Activated CD8-positive, alpha-beta T cell treated with anti-CD3 and anti-CD28 coated beads, Interleukin-2, amount 10 ng/mL, durations not matched to agents 7 days and 5 days (primary cell): ENCODE data around the gene SERINC3. TPM values are rescaled to one million over a fixed set of nuclear protein-coding genes. Genes with fewer than 3 reads are reported as not detected.
A peak's percentile ranks its signal among the peaks of the same experiment; 100 is the strongest.
"Not testable (repeated sequence)": the region's sequence is repeated elsewhere in the genome, so short reads cannot be mapped to it uniquely, and the experiment has no call there.

Experiments used
- ATAC-seq: fragments of 150-1000 bp; cut with Tn5 transposase; one replicate; pipeline ENCODE4 v1.10.0; 2021; ENCODE audit warnings: moderate library complexity
- CTCF ChIA-PET: fragments of 350-600 bp; sonication (Branson Sonifier 250); formaldehyde crosslinking; loops from one replicate; lab custom pipeline; 2021; ENCODE audit warnings: antibody characterized with exemption; lab: Charles Lee
- POLR2A ChIA-PET: fragments of 350-600 bp; sonication (Branson Sonifier 250); formaldehyde crosslinking; loops from one replicate; lab custom pipeline; 2021; ENCODE audit warnings: antibody characterized with exemption; lab: Charles Lee
- DNase-seq: peaks from one replicate; pipeline ENCODE4 v3.0.0-alpha.2; 2020
- H3K27ac Mint-ChIP-seq: one replicate; pipeline ENCODE4 v1.8.0; 2021; ENCODE audit warnings: mild to moderate bottlenecking, mixed read lengths
- H3K27me3 Mint-ChIP-seq: one replicate; pipeline ENCODE4 v1.8.0; 2021; ENCODE audit warnings: low read depth, mixed read lengths
- H3K36me3 Mint-ChIP-seq: one replicate; pipeline ENCODE4 v1.8.0; 2021; ENCODE audit warnings: low read depth, mixed read lengths
- H3K4me1 Mint-ChIP-seq: one replicate; pipeline ENCODE4 v1.8.0; 2021; ENCODE audit warnings: low read depth, mixed read lengths
- H3K4me3 Mint-ChIP-seq: one replicate; pipeline ENCODE4 v1.8.0; 2021; ENCODE audit warnings: mild to moderate bottlenecking, mixed read lengths
- H3K9me3 Mint-ChIP-seq: one replicate; pipeline ENCODE4 v1.8.0; 2022; ENCODE audit warnings: mixed read lengths; ENCODE audit not compliant: insufficient read depth
- total RNA-seq, 2 experiments: library from RNA; stranded (reverse); gene quantifications; one replicate each; pipeline ENCODE4 v1.2.3, GENCODE V29; 2021

Gene SERINC3
- 10 to 100 TPM; 56.3 to 57.8 TPM for total RNA-seq

GRCh38 chr20:44521484-44522481 is at the start of gene SERINC3:
TSS of gene SERINC3 (minus strand) at chr20:44522070. CDS start at chr20:44521951, 119 bp downstream.
- peaks cover 8% of the 10 kb centered on the region for H3K36me3 Mint-ChIP-seq
- H3K9me3 Mint-ChIP-seq, result no peaks in the 10 kb centered on the region
- peak within 1 kb of the TSS; percentile 89 for H3K27ac Mint-ChIP-seq
- ATAC-seq (peak; percentile 99), DNase-seq (peak; percentile 97)
- no peaks in the 10 kb centered on the region for H3K27me3 Mint-ChIP-seq
- POLR2A ChIA-PET, result interaction anchor here (0.8 to 1.4 kb wide), 8 partner anchors 12 to 364 kb away, joined by 3 to 6 read pairs (median 4); partner anchors contain the start of gene YWHAB
- peaks cover 38% of the 10 kb centered on the region for H3K4me1 Mint-ChIP-seq
- peak within 1 kb of the TSS; percentile 80 for H3K4me3 Mint-ChIP-seq
- CTCF ChIA-PET, result interaction anchor here (0.9 to 2.0 kb wide), 15 partner anchors 14 to 304 kb away, joined by 3 to 9 read pairs (median 4); no protein-coding TSS in a partner anchor

- ATAC-seq, result peak; percentile 49
- peaks cover 15% of the 10 kb centered on the region for H3K4me1 Mint-ChIP-seq
- ChIA-PET POLR2A (interaction anchor here (0.6 to 0.7 kb wide), 2 partner anchors 249 to 340 kb away, joined by 3 to 4 read pairs; no protein-coding TSS in a partner anchor), CTCF (interaction anchor here (1.0 to 1.4 kb wide), 3 partner anchors 26 to 39 kb away, joined by 3 to 4 read pairs (median 3); no protein-coding TSS in a partner anchor)
- no peak overlapping the region for H3K4me3 Mint-ChIP-seq
- no peaks in the 10 kb centered on the region for H3K36me3 Mint-ChIP-seq
- no peak for DNase-seq
- no peaks in the 10 kb centered on the region for H3K9me3 Mint-ChIP-seq
- peak overlapping the region; percentile 45 for H3K27ac Mint-ChIP-seq
- no peaks in the 10 kb centered on the region for H3K27me3 Mint-ChIP-seq
Measured at GRCh38 chr20:44571362-44571988, 49.6 kb upstream of the SERINC3 start.

DNA sequence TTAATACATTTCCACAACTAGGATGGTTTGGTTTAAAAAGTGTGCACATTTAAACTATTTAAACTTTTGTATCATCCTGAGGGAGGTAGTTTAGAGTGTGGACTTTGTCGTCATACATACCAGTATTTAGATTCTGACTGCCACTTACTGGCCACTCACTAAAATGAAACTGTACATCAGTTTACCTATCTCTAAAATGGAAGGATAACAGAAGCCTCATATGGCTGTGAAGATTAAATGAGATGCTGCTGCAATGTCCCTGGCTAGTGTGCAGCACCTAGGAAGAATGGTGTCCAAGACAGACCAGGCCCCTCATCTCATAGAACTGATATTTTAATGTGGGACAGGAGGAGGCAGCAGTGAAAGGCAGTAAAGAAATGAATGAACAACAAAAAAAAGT is 48.5 kb upstream of the SERINC3 start:
- Mint-ChIP-seq H3K27ac (no peak overlapping the region), H3K36me3 (no peaks in the 10 kb centered on the region), H3K27me3 (no peaks in the 10 kb centered on the region), H3K9me3 (no peaks in the 10 kb centered on the region), H3K4me3 (no peak overlapping the region), H3K4me1 (peaks cover 10% of the 10 kb centered on the region)
- ATAC-seq (no peak), DNase-seq (no peak)
- ChIA-PET CTCF (interaction anchor here (0.6 to 1.4 kb wide), 2 partner anchors 27 to 32 kb away, joined by 3 to 4 read pairs; no protein-coding TSS in a partner anchor), POLR2A (no interaction called here)

GRCh38 chr20:44566811-44567210 is 44.9 kb upstream of the SERINC3 start:
- ChIA-PET POLR2A (no interaction called here), CTCF (interaction anchor here (1.1 to 1.3 kb wide), 2 partner anchors 13 to 44 kb away, joined by 3 to 5 read pairs; no protein-coding TSS in a partner anchor)

GRCh38 chr20:44566018-44566417 is 44.1 kb upstream of the SERINC3 start:
- no peak for DNase-seq
- Mint-ChIP-seq H3K4me3 (no peak overlapping the region), H3K27me3 (peaks cover 8% of the 10 kb centered on the region), H3K4me1 (peaks cover 3% of the 10 kb centered on the region), H3K9me3 (no peaks in the 10 kb centered on the region), H3K36me3 (no peaks in the 10 kb centered on the region), H3K27ac (no peak overlapping the region)
- ChIA-PET POLR2A (interaction anchor here (0.7 kb wide), 1 partner anchor 1211 kb away, joined by 3 read pairs; no protein-coding TSS in a partner anchor), CTCF (interaction anchor here (1.3 kb wide), 1 partner anchor 44 kb away, joined by 5 read pairs; no protein-coding TSS in a partner anchor)
- no peak for ATAC-seq

More at GRCh38 chr20:44566811-44567210, 44.9 kb upstream of the SERINC3 start:
- DNase-seq (no peak), ATAC-seq (no peak)
- Mint-ChIP-seq H3K4me3 (no peak overlapping the region), H3K27ac (no peak overlapping the region), H3K36me3 (no peaks in the 10 kb centered on the region), H3K4me1 (peaks cover 10% of the 10 kb centered on the region), H3K27me3 (peaks cover 8% of the 10 kb centered on the region), H3K9me3 (no peaks in the 10 kb centered on the region)

GRCh38 chr20:44561876-44562275 is 40.0 kb upstream of the SERINC3 start:
- CTCF ChIA-PET, result interaction anchor here (0.9 kb wide), 1 partner anchor 33 kb away, joined by 3 read pairs; no protein-coding TSS in a partner anchor
- no peak overlapping the region for H3K4me3 Mint-ChIP-seq
- H3K27ac Mint-ChIP-seq, result no peak overlapping the region
- H3K9me3 Mint-ChIP-seq, result no peaks in the 10 kb centered on the region
- H3K27me3 Mint-ChIP-seq, result peaks cover 13% of the 10 kb centered on the region
- DNase-seq (no peak), ATAC-seq (no peak)
- POLR2A ChIA-PET, result no interaction called here
- no peaks in the 10 kb centered on the region for H3K4me1 Mint-ChIP-seq
- no peaks in the 10 kb centered on the region for H3K36me3 Mint-ChIP-seq

DNA sequence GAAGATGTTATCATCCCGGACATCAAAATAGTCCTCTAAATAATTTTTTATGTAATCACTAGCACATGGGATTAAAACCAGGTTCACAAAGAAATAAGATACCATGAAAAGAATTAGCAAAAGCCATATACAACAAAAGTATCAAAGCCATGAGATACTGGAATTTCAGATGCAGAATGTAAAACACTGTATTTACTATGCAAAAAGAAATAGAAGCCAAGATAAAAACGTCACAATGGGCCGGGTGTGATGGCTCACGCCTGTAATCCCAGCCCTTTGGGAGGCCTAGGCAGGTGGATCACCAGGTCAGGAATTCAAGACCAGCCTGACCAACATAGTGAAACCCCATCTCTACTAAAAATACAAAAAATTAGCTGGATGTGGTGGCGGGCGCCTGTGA is 38.9 kb upstream of the SERINC3 start:
- peaks cover 13% of the 10 kb centered on the region for H3K27me3 Mint-ChIP-seq
- H3K4me1 Mint-ChIP-seq, ATAC-seq, H3K9me3 Mint-ChIP-seq, H3K4me3 Mint-ChIP-seq, H3K27ac Mint-ChIP-seq, POLR2A ChIA-PET, DNase-seq, H3K36me3 Mint-ChIP-seq: not testable (repeated sequence)
- CTCF ChIA-PET, result interaction anchor here (1.2 kb wide), 1 partner anchor 38 kb away, joined by 4 read pairs; no protein-coding TSS in a partner anchor

DNA sequence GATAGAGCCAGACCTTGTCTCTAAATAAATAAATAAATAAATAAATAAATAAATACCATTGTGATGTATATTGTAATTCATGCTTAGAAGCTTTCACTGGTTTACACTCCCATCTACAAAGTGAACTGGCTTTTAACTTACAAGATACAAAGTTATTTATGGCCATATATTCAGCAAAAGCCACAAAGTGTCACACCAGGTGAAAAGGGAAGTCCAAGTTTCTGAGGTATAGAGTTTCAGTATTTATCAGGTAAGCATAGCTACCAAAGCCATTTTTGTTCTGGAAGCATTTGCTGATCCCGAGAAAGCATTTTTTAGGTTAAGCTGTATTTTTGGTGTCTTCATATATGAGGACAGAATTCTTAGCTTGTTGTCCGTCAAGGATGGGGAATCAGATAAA is 38.4 kb upstream of the SERINC3 start:
- no peaks in the 10 kb centered on the region for H3K4me1 Mint-ChIP-seq
- H3K4me3 Mint-ChIP-seq, result no peak overlapping the region
- H3K9me3 Mint-ChIP-seq, result no peaks in the 10 kb centered on the region
- ChIA-PET POLR2A (no interaction called here), CTCF (interaction anchor here (1.2 kb wide), 1 partner anchor 38 kb away, joined by 4 read pairs; no protein-coding TSS in a partner anchor)
- DNase-seq, result no peak
- ATAC-seq, result no peak
- peaks cover 13% of the 10 kb centered on the region for H3K27me3 Mint-ChIP-seq
- H3K27ac Mint-ChIP-seq, result no peak overlapping the region
- no peaks in the 10 kb centered on the region for H3K36me3 Mint-ChIP-seq

- H3K9me3 Mint-ChIP-seq, result no peaks in the 10 kb centered on the region
- no peaks in the 10 kb centered on the region for H3K4me1 Mint-ChIP-seq
- H3K27ac Mint-ChIP-seq, result no peak overlapping the region
- ATAC-seq (no peak), DNase-seq (no peak)
- H3K27me3 Mint-ChIP-seq, result peaks cover 11% of the 10 kb centered on the region
- H3K36me3 Mint-ChIP-seq, result no peaks in the 10 kb centered on the region
- POLR2A ChIA-PET, result no interaction called here
- H3K4me3 Mint-ChIP-seq, result no peak overlapping the region
- CTCF ChIA-PET, result no interaction called here
Measured at GRCh38 chr20:44559302-44559701, 37.4 kb upstream of the SERINC3 start.

- no peak overlapping the region for H3K27ac Mint-ChIP-seq
Measured at GRCh38 chr20:44552950-44553908, 31.4 kb upstream of the SERINC3 start.

More at GRCh38 chr20:44552950-44553908, 31.4 kb upstream of the SERINC3 start:
- DNase-seq (no peak), ATAC-seq (no peak)
- POLR2A ChIA-PET, result no interaction called here
- peaks cover 3% of the 10 kb centered on the region for H3K27me3 Mint-ChIP-seq
- H3K9me3 Mint-ChIP-seq, result no peaks in the 10 kb centered on the region
- H3K4me1 Mint-ChIP-seq, result peaks cover 8% of the 10 kb centered on the region
- H3K36me3 Mint-ChIP-seq, result no peaks in the 10 kb centered on the region
- H3K4me3 Mint-ChIP-seq, result no peak overlapping the region
- CTCF ChIA-PET, result interaction anchor here (1.0 kb wide), 1 partner anchor 14 kb away, joined by 3 read pairs; no protein-coding TSS in a partner anchor
